Omental fat pad (tissue), 4 donors: Measurements from ENCODE around the gene TEX22. TPM values are rescaled to one million over a fixed set of nuclear protein-coding genes. Genes with fewer than 3 reads are reported as not detected.

ENCODE experiments used
- ATAC-seq: fragments of 150-250 bp; one replicate; pipeline ENCODE4 v1.9.1; 2016; ENCODE audit warnings: mild to moderate bottlenecking, moderate library complexity; ENCODE audit not compliant: low FRiP score
- DNase-seq: peaks from one replicate; pipeline ENCODE4 v3.0.0-alpha.2; 2019; ENCODE audit warnings: low spot score
- total RNA-seq, 4 donors: library from RNA; depleted of rRNA; stranded (reverse); fragments of >200 nt; gene quantifications; one replicate each; pipeline ENCODE4 v1.1.0, GENCODE V29; 2016
- TF ChIP-seq, protein P1 (sequence below), 3 donors: fragments of 450-650 bp; IDR thresholded peaks; one replicate each; pipeline ENCODE4 v1.5.1; 2016 to 2017; ENCODE audit warnings: antibody characterized with exemption in 3 of 3, mild to moderate bottlenecking in 3 of 3, moderate library complexity in 2 of 3

The TEX22 gene
- total RNA-seq, 4 donors from 2014 or later: 0.24 to 0.47 TPM; not detected in 2

GRCh38 chr14:105388976-105389375 lies 9.4 kb upstream of the TEX22 start:
- TF ChIP-seq, protein P1, sequence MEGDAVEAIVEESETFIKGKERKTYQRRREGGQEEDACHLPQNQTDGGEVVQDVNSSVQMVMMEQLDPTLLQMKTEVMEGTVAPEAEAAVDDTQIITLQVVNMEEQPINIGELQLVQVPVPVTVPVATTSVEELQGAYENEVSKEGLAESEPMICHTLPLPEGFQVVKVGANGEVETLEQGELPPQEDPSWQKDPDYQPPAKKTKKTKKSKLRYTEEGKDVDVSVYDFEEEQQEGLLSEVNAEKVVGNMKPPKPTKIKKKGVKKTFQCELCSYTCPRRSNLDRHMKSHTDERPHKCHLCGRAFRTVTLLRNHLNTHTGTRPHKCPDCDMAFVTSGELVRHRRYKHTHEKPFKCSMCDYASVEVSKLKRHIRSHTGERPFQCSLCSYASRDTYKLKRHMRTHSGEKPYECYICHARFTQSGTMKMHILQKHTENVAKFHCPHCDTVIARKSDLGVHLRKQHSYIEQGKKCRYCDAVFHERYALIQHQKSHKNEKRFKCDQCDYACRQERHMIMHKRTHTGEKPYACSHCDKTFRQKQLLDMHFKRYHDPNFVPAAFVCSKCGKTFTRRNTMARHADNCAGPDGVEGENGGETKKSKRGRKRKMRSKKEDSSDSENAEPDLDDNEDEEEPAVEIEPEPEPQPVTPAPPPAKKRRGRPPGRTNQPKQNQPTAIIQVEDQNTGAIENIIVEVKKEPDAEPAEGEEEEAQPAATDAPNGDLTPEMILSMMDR (IDR thresholded peaks at IDR 0.05): no peak
- DNase-seq (no peak), ATAC-seq (no peak)

DNA sequence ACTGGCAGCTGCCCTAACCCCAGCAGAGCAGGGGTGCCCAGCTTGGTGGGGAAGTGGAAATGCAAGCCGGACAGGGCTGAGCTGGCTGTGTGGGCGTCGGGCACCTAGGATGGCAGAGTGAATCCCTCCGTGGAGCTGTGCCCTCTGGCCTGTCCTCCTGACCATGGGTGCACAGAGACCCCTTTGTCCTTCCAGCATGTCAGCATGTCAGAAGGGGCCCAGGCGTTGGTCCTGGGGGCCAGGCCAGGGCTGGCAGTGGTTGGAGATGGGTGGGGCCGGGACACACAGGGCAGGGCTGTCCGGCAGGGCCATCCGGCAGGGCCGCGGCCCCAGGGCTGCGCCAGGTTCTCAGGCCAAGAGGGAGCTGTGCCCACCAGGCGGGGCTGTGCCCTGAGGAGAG lies 8.8 kb upstream of the TEX22 start:
- TF ChIP-seq, protein P1 (IDR thresholded peaks at IDR 0.05): no peak
- DNase-seq (no peak), ATAC-seq (no peak)

DNA sequence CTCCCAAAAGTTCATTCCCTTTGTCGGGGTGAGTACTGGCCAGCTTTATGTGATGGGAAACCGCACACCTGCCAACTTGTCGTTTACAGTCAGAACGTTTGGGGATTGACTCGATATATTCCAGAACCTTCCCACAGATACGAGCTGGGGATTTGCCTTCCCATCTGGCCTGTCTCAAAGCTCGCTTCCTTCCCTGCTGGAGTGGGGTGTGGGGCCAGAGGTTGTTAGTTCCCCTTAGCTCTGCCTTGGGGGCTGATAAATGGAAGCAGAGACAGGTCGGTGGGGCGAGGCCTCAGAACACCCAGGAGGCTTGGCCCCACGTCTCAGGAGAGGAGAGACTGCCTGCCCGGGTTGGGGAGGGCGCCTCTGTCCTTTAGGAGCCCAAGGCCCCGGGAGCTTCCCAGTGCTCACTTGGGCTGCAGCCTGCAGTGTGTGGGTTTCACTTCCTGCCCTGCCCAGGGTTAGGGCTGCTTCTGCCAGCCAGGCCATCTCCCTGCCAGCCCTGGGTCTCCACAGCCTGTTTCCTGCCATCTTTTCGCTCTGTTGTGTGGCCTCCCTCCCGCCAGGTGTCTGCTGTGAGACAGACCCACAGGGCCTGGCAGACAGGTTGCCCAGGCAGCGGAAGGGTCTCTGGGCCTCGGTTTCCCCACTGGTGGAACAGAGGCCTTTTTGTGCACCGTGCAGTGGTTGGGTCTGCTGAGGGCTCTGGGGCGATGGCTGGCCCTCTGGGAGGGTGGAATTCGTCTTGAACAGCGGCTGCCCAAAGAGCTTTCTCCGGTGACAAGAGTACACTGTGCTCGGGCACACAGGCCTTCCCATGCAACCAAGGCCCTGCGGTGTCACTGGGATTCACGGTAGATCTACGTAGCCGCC lies 8.1 kb upstream of the TEX22 start:
- DNase-seq (no peak), ATAC-seq (no peak)
- TF ChIP-seq, protein P1 (IDR thresholded peaks at IDR 0.05): no peak

GRCh38 chr14:105390849-105391500 lies 7.4 kb upstream of the TEX22 start:
- TF ChIP-seq, protein P1 (IDR thresholded peaks at IDR 0.05): no peak
- DNase-seq (no peak), ATAC-seq (no peak)

- ATAC-seq (no peak), DNase-seq (no peak)
- TF ChIP-seq, protein P1 (IDR thresholded peaks at IDR 0.05): no peak
These were observed 6.8 kb upstream of the TEX22 start for GRCh38 chr14:105391541-105391940.

DNA sequence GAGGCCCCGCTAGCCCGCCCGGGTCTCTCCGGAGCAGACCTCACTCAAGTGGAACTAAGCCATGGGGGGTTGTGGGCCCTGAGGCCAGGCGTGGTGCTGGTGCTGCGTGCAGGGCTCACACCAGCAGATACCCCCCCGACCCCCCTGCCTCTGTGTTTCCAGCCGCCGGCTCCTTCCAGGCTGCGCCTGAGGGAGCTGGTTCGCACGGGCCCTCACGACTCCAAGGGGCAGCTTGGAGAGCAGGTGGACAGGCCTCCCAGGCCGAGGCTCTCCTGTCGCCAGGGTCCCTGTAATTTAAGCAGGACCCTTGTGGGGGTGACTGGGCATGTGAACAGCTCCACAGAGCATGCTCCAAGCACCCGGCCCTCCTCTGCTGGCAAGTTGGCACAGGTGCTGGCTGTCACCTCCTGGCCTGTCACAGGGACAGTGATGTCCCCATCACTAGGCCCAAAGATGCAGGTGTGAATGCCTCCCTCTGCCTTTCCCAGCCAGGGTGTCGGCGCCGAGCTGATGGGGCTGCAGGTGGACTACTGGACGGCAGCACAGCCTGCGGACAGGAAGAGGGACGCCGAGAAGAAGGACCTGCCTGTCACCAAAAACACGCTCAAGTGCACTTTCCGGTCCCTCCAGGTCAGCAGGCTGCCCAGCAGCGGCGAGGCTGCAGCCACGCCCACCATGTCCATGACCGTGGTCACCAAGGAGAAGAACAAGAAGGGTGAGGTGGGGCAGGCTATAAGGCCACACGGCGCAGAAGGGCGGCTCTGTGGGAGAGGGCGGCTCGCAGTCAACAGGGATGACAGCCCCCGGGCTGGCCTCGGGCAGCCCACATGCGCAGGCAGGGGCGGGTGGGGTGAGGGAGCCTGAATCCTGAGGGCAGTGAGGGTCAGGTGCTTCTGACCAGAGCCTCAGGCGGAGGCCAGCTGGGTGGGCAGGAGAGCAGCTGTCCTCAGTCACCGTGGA lies 5.9 kb upstream of the TEX22 start:
- no peak for ATAC-seq
- no peak for DNase-seq
- TF ChIP-seq, protein P1 (IDR thresholded peaks at IDR 0.05): no peak
